ENCODE measurements around the gene FCGR3A.

DNA sequence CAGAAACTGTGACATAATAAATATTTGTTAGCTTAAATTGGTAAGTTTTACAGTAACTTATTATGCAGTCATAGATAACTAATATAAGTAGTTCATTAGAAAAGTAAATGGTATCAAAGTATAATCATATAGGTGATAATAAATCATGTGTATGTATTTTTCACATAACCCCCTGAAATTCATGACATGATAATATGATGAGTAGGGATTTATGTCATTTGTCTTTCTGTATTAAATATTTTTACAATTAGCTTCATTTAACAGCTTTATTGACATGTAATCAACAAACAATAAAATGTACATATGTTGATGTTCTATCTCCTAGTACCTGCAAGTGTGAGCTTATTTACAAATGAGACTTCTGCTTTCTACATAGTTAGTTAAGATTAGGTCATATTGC lies 54.1 kb downstream of the FCGR3A start:
- TF ChIP-seq, protein P1, sequence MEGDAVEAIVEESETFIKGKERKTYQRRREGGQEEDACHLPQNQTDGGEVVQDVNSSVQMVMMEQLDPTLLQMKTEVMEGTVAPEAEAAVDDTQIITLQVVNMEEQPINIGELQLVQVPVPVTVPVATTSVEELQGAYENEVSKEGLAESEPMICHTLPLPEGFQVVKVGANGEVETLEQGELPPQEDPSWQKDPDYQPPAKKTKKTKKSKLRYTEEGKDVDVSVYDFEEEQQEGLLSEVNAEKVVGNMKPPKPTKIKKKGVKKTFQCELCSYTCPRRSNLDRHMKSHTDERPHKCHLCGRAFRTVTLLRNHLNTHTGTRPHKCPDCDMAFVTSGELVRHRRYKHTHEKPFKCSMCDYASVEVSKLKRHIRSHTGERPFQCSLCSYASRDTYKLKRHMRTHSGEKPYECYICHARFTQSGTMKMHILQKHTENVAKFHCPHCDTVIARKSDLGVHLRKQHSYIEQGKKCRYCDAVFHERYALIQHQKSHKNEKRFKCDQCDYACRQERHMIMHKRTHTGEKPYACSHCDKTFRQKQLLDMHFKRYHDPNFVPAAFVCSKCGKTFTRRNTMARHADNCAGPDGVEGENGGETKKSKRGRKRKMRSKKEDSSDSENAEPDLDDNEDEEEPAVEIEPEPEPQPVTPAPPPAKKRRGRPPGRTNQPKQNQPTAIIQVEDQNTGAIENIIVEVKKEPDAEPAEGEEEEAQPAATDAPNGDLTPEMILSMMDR (IDR thresholded peaks at IDR 0.05; ENCODE audit: control extremely low read depth in 1 of 3, insufficient read depth in 1 of 3, low read depth in 1 of 3, low read length in 3 of 3): no peak
- TF ChIP-seq EZH2 (IDR thresholded peaks at IDR 0.05; ENCODE audit: low read depth, low read length, severe bottlenecking) (no peak), CEBPB (IDR thresholded peaks at IDR 0.05; ENCODE audit: low read depth, low read length) (no peak), RFX5 (IDR thresholded peaks at IDR 0.05; ENCODE audit: borderline replicate concordance, low read depth, low read length) (no peak), SP1 (IDR thresholded peaks at IDR 0.05; ENCODE audit: low read depth, low read length) (no peak), POLR2A (IDR thresholded peaks at IDR 0.05; ENCODE audit: control extremely low read depth in 1 of 2, low read depth in 2 of 2, low read length in 2 of 2) (no peak), SIRT6 (IDR thresholded peaks at IDR 0.05; ENCODE audit: low read length) (no peak), RXRA (IDR thresholded peaks at IDR 0.05; ENCODE audit: insufficient read depth, low read depth, low read length) (no peak), FOSL1 (IDR thresholded peaks at IDR 0.05; ENCODE audit: insufficient read depth, low read depth, low read length) (no peak), EP300 (IDR thresholded peaks at IDR 0.05; ENCODE audit: borderline replicate concordance in 1 of 2, low read depth in 2 of 2, low read length in 2 of 2) (no peak)

All from H1 (cell line).